Choroid plexus epithelial cell (primary cell): Measurements from ENCODE around the gene P2RY12.
"Not testable (repeated sequence)": the region's sequence is repeated elsewhere in the genome, so short reads cannot be mapped to it uniquely, and the experiment has no call there.

Experiments
- DNase-seq: peaks from one replicate; pipeline ENCODE4 v3.0.0-alpha.2; 2010; ENCODE audit warnings: low read depth
- H3K4me3 ChIP-seq: 2 replicates; pipeline ENCODE4 v1.5.1; 2011; ENCODE audit warnings: low read depth, mild to moderate bottlenecking, control low read depth, low read length, moderate library complexity
- TF ChIP-seq, protein P1 (sequence below): conservative IDR thresholded peaks from 2 replicates; pipeline ENCODE4 v1.5.1; 2011; ENCODE audit warnings: low read depth, mild to moderate bottlenecking, control low read depth, inconsistent platforms, low read length, moderate library complexity

P2RY12 gene

DNA sequence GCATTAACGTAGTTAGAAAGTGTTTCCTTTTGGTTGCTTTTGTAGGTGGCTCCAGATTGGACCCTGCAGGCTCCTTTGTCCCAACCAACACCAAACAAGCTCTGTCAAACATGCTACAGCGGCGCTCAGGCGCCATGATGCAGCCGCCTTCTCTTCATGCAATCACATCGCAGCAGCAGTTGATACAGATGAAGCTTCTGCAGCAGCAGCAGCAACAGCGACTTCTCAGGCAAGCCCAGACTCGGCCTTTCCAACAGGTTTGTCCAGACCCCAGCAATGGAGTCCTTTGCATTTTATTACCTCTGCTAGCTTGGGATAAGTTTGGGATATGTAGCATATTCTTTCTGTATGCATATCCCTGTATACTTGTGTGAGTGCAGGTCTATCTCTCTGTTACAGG, 10.1 kb upstream of the P2RY12 start:
- TF ChIP-seq, protein P1, sequence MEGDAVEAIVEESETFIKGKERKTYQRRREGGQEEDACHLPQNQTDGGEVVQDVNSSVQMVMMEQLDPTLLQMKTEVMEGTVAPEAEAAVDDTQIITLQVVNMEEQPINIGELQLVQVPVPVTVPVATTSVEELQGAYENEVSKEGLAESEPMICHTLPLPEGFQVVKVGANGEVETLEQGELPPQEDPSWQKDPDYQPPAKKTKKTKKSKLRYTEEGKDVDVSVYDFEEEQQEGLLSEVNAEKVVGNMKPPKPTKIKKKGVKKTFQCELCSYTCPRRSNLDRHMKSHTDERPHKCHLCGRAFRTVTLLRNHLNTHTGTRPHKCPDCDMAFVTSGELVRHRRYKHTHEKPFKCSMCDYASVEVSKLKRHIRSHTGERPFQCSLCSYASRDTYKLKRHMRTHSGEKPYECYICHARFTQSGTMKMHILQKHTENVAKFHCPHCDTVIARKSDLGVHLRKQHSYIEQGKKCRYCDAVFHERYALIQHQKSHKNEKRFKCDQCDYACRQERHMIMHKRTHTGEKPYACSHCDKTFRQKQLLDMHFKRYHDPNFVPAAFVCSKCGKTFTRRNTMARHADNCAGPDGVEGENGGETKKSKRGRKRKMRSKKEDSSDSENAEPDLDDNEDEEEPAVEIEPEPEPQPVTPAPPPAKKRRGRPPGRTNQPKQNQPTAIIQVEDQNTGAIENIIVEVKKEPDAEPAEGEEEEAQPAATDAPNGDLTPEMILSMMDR = no peak
- DNase-seq = no peak
- no peak overlapping the region for H3K4me3 ChIP-seq

DNA sequence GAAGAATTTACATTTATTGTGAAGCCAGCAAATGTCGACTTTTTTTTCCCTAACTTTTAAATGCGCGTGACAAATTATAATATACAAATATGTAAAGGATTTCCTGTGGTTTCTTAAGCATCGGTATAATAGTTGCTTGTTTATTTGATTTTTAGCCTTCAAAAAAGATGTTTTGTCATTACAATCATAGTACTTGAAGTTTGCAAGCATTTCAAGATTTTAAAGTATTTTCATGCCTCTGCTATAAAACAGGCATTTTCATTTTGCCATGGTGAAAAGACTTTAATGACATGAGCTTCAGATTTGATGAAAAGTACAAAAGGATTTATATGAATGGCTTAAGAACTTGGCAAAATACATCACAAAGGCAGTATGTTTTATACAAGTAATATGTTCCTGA, 9.4 kb upstream of the P2RY12 start:
- H3K4me3 ChIP-seq = no peak overlapping the region
- peak; percentile 28 for DNase-seq
- TF ChIP-seq, protein P1 = no peak

DNA sequence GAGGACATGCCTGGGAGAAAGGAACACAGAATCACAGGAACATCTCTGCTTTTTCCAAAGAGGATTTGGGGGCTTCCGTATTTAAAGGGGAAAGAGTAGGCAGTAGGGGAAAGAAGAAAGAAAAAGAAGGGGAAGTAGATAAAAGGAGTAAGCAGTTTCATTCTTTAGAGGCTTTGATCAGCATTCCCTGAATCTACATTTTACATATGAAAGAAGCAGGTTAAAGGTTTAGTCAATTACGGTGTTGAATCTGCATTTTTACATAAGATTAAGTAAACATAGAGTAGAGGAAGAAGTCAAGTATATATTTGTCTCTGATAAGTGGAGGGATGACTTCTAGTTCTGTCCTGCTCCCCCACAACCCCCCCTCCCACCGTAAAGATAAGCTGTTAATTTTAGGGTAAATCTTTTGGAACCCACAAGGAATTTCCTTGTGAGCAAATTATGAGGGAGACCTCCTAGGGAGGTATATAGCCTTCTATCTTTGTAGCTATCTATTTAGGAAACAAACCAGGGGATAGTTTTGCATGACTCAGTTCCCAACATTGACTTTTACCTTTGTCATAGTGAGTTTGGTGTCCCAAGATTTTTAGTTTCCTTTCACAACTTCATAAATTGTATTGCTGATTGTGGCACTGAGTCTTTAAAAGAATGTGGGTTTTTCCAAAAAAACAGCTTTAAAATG, 8.7 kb upstream of the P2RY12 start:
- H3K4me3 ChIP-seq = no peak overlapping the region
- TF ChIP-seq, protein P1 = no peak
- no peak for DNase-seq

DNA sequence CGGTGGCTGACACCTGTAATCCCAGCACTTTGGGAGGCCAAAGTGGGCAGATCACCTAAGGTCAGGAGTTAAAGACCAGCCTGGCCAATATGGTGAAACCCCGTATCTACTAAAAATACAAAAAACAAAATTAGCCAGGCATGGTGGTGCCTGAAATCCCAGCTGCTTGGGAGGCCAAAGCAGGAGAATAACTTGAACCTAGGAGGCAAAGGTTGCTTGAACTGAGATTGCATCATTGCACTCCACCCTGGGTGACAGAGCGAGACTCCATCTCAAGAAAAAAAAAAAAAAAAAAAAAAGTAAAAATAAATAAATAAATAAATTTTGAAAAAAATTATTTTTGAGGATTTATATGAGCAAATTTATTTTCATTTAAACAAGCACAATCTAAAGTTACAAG, 7.6 kb upstream of the P2RY12 start:
- DNase-seq, H3K4me3 ChIP-seq: not testable (repeated sequence)

DNA sequence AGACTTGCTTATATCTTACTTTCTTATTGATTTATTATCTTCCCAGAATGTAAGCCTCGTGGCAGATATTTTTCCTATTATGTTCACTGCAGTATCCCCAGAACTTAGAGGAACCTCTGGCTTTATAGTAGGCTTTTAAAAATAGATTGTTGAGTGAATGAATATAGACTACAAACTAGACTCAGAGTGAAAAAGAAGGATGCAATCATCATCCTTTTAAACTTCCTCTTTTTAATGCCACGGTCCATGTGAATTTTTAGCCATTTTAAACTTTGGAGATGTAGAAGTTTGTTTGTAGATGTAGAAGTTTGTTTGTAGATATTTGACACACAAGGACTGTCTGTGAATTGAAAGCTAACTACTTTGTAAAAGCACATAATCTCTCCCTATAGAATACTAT, 7.2 kb upstream of the P2RY12 start:
- no peak for DNase-seq
- TF ChIP-seq, protein P1 = no peak
- no peak overlapping the region for H3K4me3 ChIP-seq

DNA sequence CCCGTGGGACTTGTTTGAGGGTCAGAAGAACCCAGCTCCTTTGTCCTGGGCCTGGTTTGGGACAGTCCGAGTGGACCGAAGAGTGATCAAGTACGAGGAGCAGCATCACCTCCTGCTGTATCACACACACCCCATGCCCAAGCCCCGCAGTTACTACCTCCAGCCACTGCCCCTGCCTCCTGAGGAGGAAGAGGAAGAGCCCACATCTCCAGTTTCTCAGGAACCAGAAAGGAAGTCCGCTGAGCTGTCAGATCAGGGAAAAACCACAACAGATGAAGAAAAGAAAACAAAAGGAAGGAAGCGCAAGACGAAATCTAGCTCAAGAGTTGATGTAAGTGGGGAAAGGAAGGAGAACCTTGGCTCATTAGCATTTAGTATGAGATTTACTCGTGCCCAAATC, 3.3 kb upstream of the P2RY12 start:
- H3K4me3 ChIP-seq = no peak overlapping the region
- DNase-seq = no peak
- TF ChIP-seq, protein P1 = no peak

DNA sequence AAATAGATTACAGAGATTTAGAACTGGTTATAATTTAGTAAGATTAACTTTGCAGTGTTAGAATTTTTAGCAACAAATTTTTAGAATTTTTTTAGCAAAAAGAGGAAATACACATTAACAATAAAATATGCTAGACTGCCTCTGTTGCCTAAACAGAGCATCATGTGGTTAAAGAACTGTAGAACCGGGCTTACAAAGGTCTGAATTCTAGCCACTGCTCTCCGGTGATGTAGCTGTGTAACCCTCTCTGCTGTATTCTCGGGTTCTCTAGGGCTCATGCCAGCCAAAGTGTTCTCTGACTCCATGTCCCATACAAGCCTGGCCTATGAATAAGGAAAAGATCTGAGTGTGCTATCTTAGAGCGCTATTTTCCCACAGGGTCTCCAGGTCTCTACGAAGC, 2.9 kb upstream of the P2RY12 start:
- no peak overlapping the region for H3K4me3 ChIP-seq
- TF ChIP-seq, protein P1 = no peak
- DNase-seq = no peak
